ENCODE measurements around the gene NPAT. TPM values are rescaled to one million over a fixed set of nuclear protein-coding genes. Genes with fewer than 3 reads are reported as not detected.
A peak's percentile ranks its signal among the peaks of the same experiment; 100 is the strongest.

Gene NPAT
- total and polyA plus RNA-seq, 9 of the 15 experiments (the other 6 are each of a cell fraction or from before 2014, with no cell fraction given) = 8.8 to 30.0 (median 22.1) TPM

- TF ChIP-seq ZBTB5 (IDR thresholded peaks at IDR 0.05) = no peak
- no peak for TF ChIP-seq ETS2 (tag; IDR thresholded peaks at IDR 0.05; ENCODE audit: borderline replicate concordance, poor library complexity, severe bottlenecking)
- no peak for TF ChIP-seq PCBP2 (IDR thresholded peaks at IDR 0.05; ENCODE audit: low read depth, low read length, poor library complexity, severe bottlenecking)
- TF ChIP-seq ZBTB33 (CRISPR knock-in tag; IDR thresholded peaks at IDR 0.05) = peak; percentile 0; the same call in 1 of the 2 replicates
- TF ChIP-seq KLF1 (tag; IDR thresholded peaks at IDR 0.05) = no peak
- TF ChIP-seq THRB (CRISPR knock-in tag; conservative IDR thresholded peaks at IDR 0.05) = no peak
- peak; percentile 81 for TF ChIP-seq SAP30 (IDR thresholded peaks at IDR 0.05; ENCODE audit: borderline replicate concordance, insufficient read depth, low read depth, low read length, poor library complexity, severe bottlenecking)
- TF ChIP-seq EP300 (IDR thresholded peaks at IDR 0.05; ENCODE audit: low read length) = no peak
- TF ChIP-seq FIP1L1 (IDR thresholded peaks at IDR 0.05; ENCODE audit: low read depth, low read length, poor library complexity, severe bottlenecking) = no peak
- TF ChIP-seq ZNF76 (CRISPR knock-in tag; IDR thresholded peaks at IDR 0.05; ENCODE audit: borderline replicate concordance) = no peak
- no peak for TF ChIP-seq BMI1 (IDR thresholded peaks at IDR 0.05; ENCODE audit: low read length)
- 0 out of 2 replicates have a peak, but pooled peaks have one; percentile 23 for TF ChIP-seq ZNF77 (CRISPR knock-in tag; IDR thresholded peaks at IDR 0.05)
- TF ChIP-seq CGGBP1 (CRISPR knock-in tag; IDR thresholded peaks at IDR 0.05) = no peak
- no peak for TF ChIP-seq ARNT (IDR thresholded peaks at IDR 0.05)
- no peak for TF ChIP-seq ZNF75A (CRISPR knock-in tag; IDR thresholded peaks at IDR 0.05)
- no peak for TF ChIP-seq CHD2 (IDR thresholded peaks at IDR 0.05; ENCODE audit: low read depth, low read length)
- TF ChIP-seq HBP1 (CRISPR knock-in tag; IDR thresholded peaks at IDR 0.05) = no peak
- TF ChIP-seq BRD9 (IDR thresholded peaks at IDR 0.05; ENCODE audit: low read depth, partially characterized antibody) = peak; percentile 52
- no peak for TF ChIP-seq MCM3 (IDR thresholded peaks at IDR 0.05)
- no peak for TF ChIP-seq ZNF121 (CRISPR knock-in tag; conservative IDR thresholded peaks at IDR 0.05)
- no peak for TF ChIP-seq ZC3H8 (IDR thresholded peaks at IDR 0.05)
- TF ChIP-seq ZKSCAN3 (CRISPR knock-in tag; IDR thresholded peaks at IDR 0.05) = no peak
- TF ChIP-seq TAF9B (IDR thresholded peaks at IDR 0.05; ENCODE audit: partially characterized antibody) = peak; percentile 68
These were observed 396 bp downstream of the NPAT start (continued) for GRCh38 chr11:108221911-108222573.

All from K562 (cell line).